ENCODE data around the gene FAF1. TPM values are rescaled to one million over a fixed set of nuclear protein-coding genes. Genes with fewer than 3 reads are reported as not detected.

The FAF1 gene
- total RNA-seq, 2 donors from 2014 or later, result 25.5 to 68.6 TPM

GRCh38 chr1:50487725-50488124 is 472.3 kb downstream of the FAF1 start:
- no peaks in the 10 kb centered on the region for H3K4me1 ChIP-seq (ENCODE audit: control insufficient read depth in 1 of 2, low read depth in 2 of 2)
- H3K36me3 ChIP-seq, result peaks cover 4% of the 10 kb centered on the region
- DNase-seq (ENCODE audit: low spot score) (no peak), ATAC-seq (ENCODE audit: insufficient number of reproducible peaks, low FRiP score, low read depth) (no peak)
- no peak for TF ChIP-seq CTCF (IDR thresholded peaks at IDR 0.05)
- H3K9me3 ChIP-seq, result no peaks in the 10 kb centered on the region
- H3K27me3 ChIP-seq (replicated peaks; ENCODE audit: insufficient read depth), result no peaks in the 10 kb centered on the region
- H3K4me3 ChIP-seq, result no peak overlapping the region
- H3K27ac ChIP-seq, result no peak overlapping the region

- DNase-seq (ENCODE audit: low spot score) (no peak), ATAC-seq (ENCODE audit: insufficient number of reproducible peaks, low FRiP score, low read depth) (no peak)
- Histone ChIP-seq H3K4me1 (ENCODE audit: control insufficient read depth in 1 of 2, low read depth in 2 of 2) (no peaks in the 10 kb centered on the region), H3K4me3 (no peak overlapping the region), H3K36me3 (no peaks in the 10 kb centered on the region), H3K27ac (no peak overlapping the region), H3K9me3 (no peaks in the 10 kb centered on the region), H3K27me3 (replicated peaks; ENCODE audit: insufficient read depth) (no peaks in the 10 kb centered on the region)
- no peak for TF ChIP-seq CTCF (IDR thresholded peaks at IDR 0.05)
Observed at GRCh38 chr1:50481142-50481736, 478.8 kb downstream of the FAF1 start.

- Histone ChIP-seq H3K27me3 (replicated peaks; ENCODE audit: insufficient read depth) (no peaks in the 10 kb centered on the region), H3K9me3 (no peaks in the 10 kb centered on the region), H3K27ac (no peak overlapping the region), H3K4me3 (no peak overlapping the region), H3K4me1 (ENCODE audit: control insufficient read depth in 1 of 2, low read depth in 2 of 2) (no peaks in the 10 kb centered on the region), H3K36me3 (no peaks in the 10 kb centered on the region)
- no peak for DNase-seq (ENCODE audit: low spot score)
- no peak for ATAC-seq (ENCODE audit: insufficient number of reproducible peaks, low FRiP score, low read depth)
- TF ChIP-seq CTCF (IDR thresholded peaks at IDR 0.05), result no peak
Observed at GRCh38 chr1:50476800-50477199, 483.3 kb downstream of the FAF1 start.

- H3K27ac ChIP-seq, result no peak overlapping the region
- no peaks in the 10 kb centered on the region for H3K4me1 ChIP-seq (ENCODE audit: control insufficient read depth in 1 of 2, low read depth in 2 of 2)
- DNase-seq (ENCODE audit: low spot score) (no peak), ATAC-seq (ENCODE audit: insufficient number of reproducible peaks, low FRiP score, low read depth) (no peak)
- H3K27me3 ChIP-seq (replicated peaks; ENCODE audit: insufficient read depth), result no peaks in the 10 kb centered on the region
- no peaks in the 10 kb centered on the region for H3K9me3 ChIP-seq
- no peaks in the 10 kb centered on the region for H3K36me3 ChIP-seq
- TF ChIP-seq CTCF (IDR thresholded peaks at IDR 0.05), result no peak
- no peak overlapping the region for H3K4me3 ChIP-seq
Observed at GRCh38 chr1:50474859-50475809, 484.9 kb downstream of the FAF1 start.

GRCh38 chr1:50473513-50473912 is 486.6 kb downstream of the FAF1 start:
- H3K27ac ChIP-seq, result no peak overlapping the region
- DNase-seq (ENCODE audit: low spot score) (no peak), ATAC-seq (ENCODE audit: insufficient number of reproducible peaks, low FRiP score, low read depth) (no peak)
- no peak for TF ChIP-seq CTCF (IDR thresholded peaks at IDR 0.05)
- no peaks in the 10 kb centered on the region for H3K9me3 ChIP-seq
- no peak overlapping the region for H3K4me3 ChIP-seq
- H3K27me3 ChIP-seq (replicated peaks; ENCODE audit: insufficient read depth), result no peaks in the 10 kb centered on the region
- no peaks in the 10 kb centered on the region for H3K36me3 ChIP-seq
- no peaks in the 10 kb centered on the region for H3K4me1 ChIP-seq (ENCODE audit: control insufficient read depth in 1 of 2, low read depth in 2 of 2)

All from thoracic aorta (tissue), 2 donors.